NB4 (cell line): ENCODE results near the gene DOCK4.

Experiments used
- CTCF ChIP-seq: IDR thresholded peaks from one replicate; pipeline ENCODE4 v1.5.1; 2012; ENCODE audit warnings: low read depth, low read length
- MAX ChIP-seq: IDR thresholded peaks from 2 replicates; pipeline ENCODE4 v1.6.1; 2011; ENCODE audit warnings: low read depth, low read length
- POLR2A ChIP-seq: IDR thresholded peaks from 2 replicates; pipeline ENCODE4 v1.6.1; 2011; ENCODE audit warnings: mild to moderate bottlenecking; ENCODE audit not compliant: insufficient read length; ENCODE audit errors: extremely low read depth

- TF ChIP-seq CTCF, result peak; percentile 81
- no peak for TF ChIP-seq POLR2A
- peak; percentile 79 for TF ChIP-seq MAX
Measured at GRCh38 chr7:111855161-111855841, 350.9 kb downstream of the DOCK4 start.
